ENCODE measurements around the gene HSF2BP.

DNA sequence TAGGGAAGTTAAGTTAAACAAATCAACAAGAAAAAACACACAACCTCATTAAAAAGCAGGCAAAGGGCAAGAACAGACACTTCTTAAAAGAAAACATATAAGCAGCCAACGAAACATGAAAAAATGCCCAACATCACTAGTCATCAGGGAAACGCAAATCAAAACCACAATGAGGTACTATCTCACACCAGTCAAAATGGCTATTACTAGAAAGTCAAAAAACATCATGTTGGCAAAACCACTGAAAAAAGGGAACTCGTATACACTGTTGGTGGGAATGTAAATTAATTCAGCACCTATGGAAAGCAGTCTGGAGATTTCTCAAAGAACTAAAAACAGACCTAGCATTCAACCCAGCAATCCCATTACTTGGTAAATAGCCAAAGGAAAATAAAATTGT lies 51.1 kb downstream of the HSF2BP start:
- TF ChIP-seq, protein P1, sequence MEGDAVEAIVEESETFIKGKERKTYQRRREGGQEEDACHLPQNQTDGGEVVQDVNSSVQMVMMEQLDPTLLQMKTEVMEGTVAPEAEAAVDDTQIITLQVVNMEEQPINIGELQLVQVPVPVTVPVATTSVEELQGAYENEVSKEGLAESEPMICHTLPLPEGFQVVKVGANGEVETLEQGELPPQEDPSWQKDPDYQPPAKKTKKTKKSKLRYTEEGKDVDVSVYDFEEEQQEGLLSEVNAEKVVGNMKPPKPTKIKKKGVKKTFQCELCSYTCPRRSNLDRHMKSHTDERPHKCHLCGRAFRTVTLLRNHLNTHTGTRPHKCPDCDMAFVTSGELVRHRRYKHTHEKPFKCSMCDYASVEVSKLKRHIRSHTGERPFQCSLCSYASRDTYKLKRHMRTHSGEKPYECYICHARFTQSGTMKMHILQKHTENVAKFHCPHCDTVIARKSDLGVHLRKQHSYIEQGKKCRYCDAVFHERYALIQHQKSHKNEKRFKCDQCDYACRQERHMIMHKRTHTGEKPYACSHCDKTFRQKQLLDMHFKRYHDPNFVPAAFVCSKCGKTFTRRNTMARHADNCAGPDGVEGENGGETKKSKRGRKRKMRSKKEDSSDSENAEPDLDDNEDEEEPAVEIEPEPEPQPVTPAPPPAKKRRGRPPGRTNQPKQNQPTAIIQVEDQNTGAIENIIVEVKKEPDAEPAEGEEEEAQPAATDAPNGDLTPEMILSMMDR (IDR thresholded peaks at IDR 0.05) = no peak
- no peak for TF ChIP-seq POLR2A (IDR thresholded peaks at IDR 0.05)
